A172 (cell line): ENCODE results near the gene ZFHX3. TPM values are rescaled to one million over a fixed set of nuclear protein-coding genes. Genes with fewer than 3 reads are reported as not detected.
"Not testable (repeated sequence)": the region's sequence is repeated elsewhere in the genome, so short reads cannot be mapped to it uniquely, and the experiment has no call there.

Source experiments
- DNase-seq: peaks from one replicate; pipeline ENCODE4 v3.0.0-alpha.2; 2015; ENCODE audit warnings: low spot score
- total RNA-seq: library from RNA; depleted of rRNA; stranded (reverse); fragments of >200 nt; shearing (Covaris generic); gene quantifications from 2 replicates; pipeline ENCODE4 v1.2.3, GENCODE V29; 2014

Gene ZFHX3
- total RNA-seq, 1 experiment from 2014 or later = 2.5 TPM

GRCh38 chr16:72996291-72997062 lies 51.5 kb downstream of the ZFHX3 start:
- no peak for DNase-seq

DNA sequence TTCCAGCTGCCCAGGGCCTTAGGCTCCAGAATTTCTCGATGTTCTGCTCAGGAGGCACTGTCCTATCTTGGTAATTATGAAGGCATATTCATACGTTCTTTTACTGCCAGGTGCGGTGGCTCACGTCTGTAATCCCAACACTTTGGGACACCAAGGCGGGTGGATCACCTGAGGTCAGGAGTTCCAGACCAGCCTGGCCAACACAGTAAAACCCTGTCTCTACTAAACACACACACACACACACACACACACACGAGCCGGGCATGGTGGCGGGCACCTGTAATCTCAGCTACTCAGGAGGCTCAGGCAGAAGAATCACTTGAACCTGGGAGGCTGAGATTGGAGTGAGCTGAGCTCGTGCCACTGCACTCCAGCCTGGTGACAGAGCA lies 52.1 kb downstream of the ZFHX3 start:
- not testable (repeated sequence) for DNase-seq

DNA sequence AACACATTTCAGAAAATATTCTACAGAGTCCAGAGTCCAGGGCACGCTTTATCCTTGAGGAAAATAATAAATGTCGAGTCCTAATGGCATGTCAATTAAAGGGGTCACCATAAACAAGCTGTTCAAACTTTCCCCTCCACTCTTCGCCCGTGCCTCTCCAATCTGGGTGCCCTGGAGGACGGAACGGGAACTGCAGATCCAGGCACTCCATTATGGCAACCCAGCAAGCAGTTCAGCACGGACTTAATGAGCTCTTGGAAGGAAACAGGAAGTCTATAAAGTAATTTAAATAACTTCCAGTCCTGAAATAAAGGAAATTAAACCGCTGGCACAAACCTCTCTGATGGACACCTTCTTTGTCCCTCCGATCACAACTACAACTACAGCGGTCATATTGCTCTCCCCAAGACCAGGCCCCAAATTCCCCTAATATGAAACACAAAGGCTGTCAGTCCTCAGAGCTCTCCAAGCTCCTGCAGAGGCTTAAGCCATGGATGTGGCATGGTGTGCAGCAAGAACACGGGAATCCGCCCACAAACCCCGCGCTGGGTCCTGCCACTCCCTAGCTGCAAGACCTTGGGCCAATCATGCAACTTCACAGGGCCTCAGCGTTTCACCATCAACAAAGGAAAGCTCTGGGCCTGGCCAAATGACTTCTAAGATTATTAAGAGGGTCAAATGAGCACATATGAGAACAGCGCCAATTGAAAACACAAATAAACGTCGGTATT lies 52.6 kb downstream of the ZFHX3 start:
- DNase-seq = no peak

DNA sequence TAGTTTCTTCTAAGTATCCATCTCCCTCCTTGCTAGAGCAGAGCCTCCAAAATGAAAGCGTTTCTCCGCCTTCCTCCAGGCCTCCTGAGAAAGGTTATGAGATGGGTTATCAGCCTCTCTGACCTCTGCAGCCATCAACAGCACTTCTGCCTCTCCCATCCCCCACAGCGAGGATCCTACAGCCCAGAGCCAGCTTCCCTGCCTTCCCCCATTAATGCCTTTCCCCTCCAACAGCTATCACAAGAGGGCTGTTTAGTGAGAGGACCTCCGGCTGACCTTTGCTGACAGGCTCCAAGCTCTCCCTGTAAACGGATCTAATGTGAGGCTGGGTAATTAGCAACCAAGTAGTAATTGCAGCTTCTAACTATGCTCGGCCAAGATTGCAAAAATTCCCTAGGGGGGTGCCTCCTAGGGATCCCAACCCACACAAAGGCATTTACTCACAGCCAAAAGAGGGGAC lies 55.8 kb downstream of the ZFHX3 start:
- DNase-seq = no peak

- DNase-seq = no peak
Observed at GRCh38 chr16:72991644-72992043, 56.3 kb downstream of the ZFHX3 start.

- no peak for DNase-seq
Observed at GRCh38 chr16:72991211-72991610, 56.7 kb downstream of the ZFHX3 start.

DNA sequence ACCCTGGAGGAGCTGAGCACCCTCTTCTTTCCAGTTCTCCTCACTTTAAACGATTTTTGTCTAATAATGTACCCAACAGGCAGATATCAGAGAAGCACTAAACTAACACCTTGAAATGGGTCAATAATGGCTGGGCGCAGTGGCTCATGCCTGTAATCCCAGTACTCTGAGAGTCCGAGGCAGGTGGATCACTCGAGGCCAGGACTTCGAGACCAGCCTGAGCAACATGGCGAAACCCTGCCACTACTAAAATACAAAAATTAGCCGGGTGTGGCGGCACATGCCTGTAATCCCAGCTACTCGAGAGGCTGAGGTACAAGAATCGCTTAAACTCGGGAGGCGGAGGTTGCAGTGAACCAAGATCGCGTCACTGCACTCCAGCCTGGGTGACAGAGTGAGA lies 57.4 kb downstream of the ZFHX3 start:
- DNase-seq = no peak

DNA sequence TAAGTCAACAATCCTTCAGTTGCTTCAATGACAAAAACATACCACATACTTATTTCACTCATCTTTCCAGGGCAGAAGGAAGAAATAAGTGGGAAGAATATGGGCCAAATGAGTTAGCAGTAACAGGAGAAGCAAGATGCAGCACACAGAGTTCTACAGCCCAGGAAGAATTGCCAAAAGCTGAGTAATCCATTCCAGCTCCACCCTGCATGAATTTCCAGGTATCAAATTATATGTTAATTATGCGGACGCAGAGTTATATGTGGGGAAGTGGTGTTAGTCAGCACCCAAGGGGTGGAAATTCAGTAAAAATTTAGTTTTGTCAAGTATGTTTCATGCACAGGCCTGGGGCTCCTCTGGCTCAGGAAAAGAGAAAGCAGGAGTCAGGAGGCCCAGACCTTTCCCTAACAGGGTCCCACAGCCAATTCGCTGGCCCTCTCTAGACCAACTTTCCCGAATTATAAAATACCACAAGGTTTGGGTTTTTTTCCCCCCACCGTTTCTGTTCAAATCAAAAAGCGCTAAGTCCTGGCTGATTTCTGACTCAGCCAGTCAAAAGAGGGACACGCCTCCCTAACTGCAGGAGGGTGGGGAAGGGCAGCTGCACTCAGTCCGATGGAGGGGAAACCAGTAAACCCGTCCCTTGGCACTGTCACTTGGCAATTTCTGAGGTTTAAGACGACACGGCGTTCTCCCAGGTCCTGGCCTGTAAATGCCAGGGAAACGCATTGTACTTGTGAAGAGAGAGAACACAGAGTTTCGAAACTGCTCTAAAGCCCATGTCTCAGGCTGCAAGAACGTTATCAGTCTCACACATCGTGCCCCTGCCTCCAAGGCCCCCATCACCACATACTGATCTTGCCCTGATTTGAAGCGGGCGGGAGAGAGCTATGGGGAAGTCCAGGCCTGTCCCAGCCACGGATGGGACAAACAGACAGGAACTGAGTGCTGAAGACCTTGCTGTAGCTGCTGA lies 58.1 kb downstream of the ZFHX3 start:
- peak; percentile 90 for DNase-seq

- DNase-seq = not testable (repeated sequence)
Observed at GRCh38 chr16:72989203-72989578, 58.7 kb downstream of the ZFHX3 start.

DNA sequence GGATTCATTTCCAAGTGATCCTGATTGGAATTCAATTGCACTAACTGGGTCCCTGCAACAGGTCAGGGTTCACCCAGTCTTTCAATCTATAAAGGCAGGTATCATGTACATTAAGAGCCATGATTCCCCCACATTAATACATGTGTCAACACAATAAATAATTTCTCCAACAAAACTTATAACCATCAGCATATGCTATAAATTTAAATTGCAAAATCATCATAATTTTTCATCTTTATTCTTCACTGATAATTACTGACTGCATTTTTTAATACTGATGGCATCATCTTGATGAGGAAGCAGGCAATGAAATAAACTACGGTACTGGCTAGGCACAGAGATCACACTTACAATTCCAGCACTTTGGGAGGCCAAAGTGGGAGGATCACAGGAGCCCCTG lies 59.4 kb downstream of the ZFHX3 start:
- DNase-seq = no peak

GRCh38 chr16:72987480-72987901 lies 60.4 kb downstream of the ZFHX3 start:
- DNase-seq = no peak

GRCh38 chr16:72985995-72986394 lies 61.9 kb downstream of the ZFHX3 start:
- DNase-seq = no peak

- DNase-seq = no peak
Observed at GRCh38 chr16:72985148-72985941, 62.6 kb downstream of the ZFHX3 start.

DNA sequence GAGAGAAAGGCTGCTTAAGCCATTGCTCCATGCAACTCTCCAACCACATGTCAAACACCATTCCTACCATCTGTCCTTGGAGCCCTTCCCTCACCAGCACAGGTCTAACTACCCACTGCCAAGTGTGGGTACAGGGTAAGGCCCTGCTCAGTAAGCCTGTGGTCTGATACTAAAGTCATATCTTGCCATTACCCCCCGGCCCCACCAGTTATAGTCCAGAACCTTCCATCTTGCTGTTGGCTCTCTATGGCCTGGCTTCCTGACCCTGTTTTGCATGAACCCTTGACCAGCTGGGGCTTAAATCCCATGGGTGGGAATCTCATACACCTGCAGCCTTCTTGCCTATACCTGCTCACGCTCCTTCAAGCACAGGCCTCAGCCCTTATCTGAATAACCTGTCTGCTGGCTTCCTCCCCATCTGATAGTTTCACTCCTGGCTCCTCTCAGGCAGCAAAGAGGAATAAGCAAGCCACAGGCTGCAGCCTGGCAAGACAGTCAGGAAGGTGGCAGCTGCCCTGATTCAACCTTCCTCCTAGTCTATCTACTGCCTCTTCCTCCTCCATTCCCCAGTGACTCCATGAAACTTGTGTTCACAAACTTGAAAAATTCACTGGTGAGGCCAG lies 64.1 kb downstream of the ZFHX3 start:
- no peak for DNase-seq

GRCh38 chr16:72983241-72983640 lies 64.7 kb downstream of the ZFHX3 start:
- DNase-seq = no peak

- DNase-seq = no peak
Observed at GRCh38 chr16:72979974-72980373, 68.0 kb downstream of the ZFHX3 start.

GRCh38 chr16:72978212-72978611 lies 69.7 kb downstream of the ZFHX3 start:
- DNase-seq = no peak

- DNase-seq = no peak
Observed at GRCh38 chr16:72977127-72977526, 70.8 kb downstream of the ZFHX3 start.

DNA sequence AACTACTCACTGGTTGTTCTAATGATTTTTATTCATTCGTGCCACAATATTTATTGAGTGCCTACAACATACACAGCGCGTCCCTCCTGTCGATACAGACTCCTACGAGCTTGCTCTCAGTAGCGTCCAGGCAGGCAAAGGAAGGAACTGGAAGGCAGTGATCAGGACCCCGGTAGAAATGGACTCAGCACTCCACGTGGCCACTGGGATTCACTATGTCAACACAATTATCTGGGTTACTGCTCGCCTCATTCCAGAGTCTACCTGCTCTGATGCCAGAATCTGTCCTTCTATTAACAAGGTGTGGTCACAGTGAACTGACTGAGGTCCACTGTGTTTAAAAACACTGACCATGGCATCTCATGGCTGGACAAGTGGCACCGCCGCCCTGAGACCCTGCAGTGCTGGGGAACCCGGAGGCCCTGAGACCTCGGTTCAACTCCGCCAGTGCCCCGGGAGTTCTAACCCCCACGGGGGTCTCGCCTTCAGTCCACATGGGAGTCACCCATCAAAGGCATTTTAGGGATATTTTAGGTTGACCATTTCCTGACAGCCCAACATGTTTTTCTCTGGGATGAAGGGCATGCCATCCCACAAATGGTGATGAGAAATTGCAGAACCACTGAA lies 71.4 kb downstream of the ZFHX3 start:
- no peak for DNase-seq

GRCh38 chr16:72975809-72976437 lies 72.0 kb downstream of the ZFHX3 start:
- no peak for DNase-seq
